HT1080 (cell line): ENCODE measurements around the gene CCDC27. TPM values are rescaled to one million over a fixed set of nuclear protein-coding genes. Genes with fewer than 3 reads are reported as not detected.

ENCODE experiments used
- DNase-seq: peaks from one replicate; pipeline ENCODE4 v3.0.0-alpha.2; 2015; ENCODE audit warnings: low read depth
- polyA plus RNA-seq, 2 experiments: library from polyadenylated mRNA; depleted of rRNA; stranded (reverse); fragments of >200 nt; gene quantifications; 2 replicates each; pipeline ENCODE4 v1.2.3, GENCODE V29; 2015
- total RNA-seq: library from RNA; depleted of rRNA; stranded (reverse); fragments of >200 nt; shearing (Covaris generic); gene quantifications from 2 replicates; pipeline ENCODE4 v1.2.3, GENCODE V29; 2014; rRNA removed

The CCDC27 gene
- not detected in 2 replicates for total RNA-seq
- polyA plus RNA-seq (2015; cell fraction: cytosol; rRNA removed): not detected in 2 replicates
- not detected in 2 replicates for polyA plus RNA-seq (2015; cell fraction: nucleus; rRNA removed)

GRCh38 chr1:3752400-3752945, at the start of gene CCDC27:
TSS of gene CCDC27 (plus strand) at chr1:3752450. CDS start at chr1:3752482, 32 bp downstream.
- no peak for DNase-seq

- DNase-seq: no peak
These were observed 49.7 kb upstream of the CCDC27 start for GRCh38 chr1:3702528-3702927.

- no peak for DNase-seq
These were observed 49.1 kb upstream of the CCDC27 start for GRCh38 chr1:3702990-3703728.

- no peak for DNase-seq
These were observed 48.4 kb upstream of the CCDC27 start for GRCh38 chr1:3703786-3704371.

GRCh38 chr1:3705341-3705950, 46.8 kb upstream of the CCDC27 start:
- DNase-seq: no peak

- DNase-seq: no peak
These were observed 45.5 kb upstream of the CCDC27 start for GRCh38 chr1:3706651-3707297.

- DNase-seq: no peak
These were observed 44.8 kb upstream of the CCDC27 start for GRCh38 chr1:3707298-3707938.

- DNase-seq: no peak
These were observed 44.3 kb upstream of the CCDC27 start for GRCh38 chr1:3707939-3708328.

- no peak for DNase-seq
These were observed 43.5 kb upstream of the CCDC27 start for GRCh38 chr1:3708791-3709190.

- no peak for DNase-seq
These were observed 42.0 kb upstream of the CCDC27 start for GRCh38 chr1:3710251-3710650.

- DNase-seq: no peak
These were observed 40.9 kb upstream of the CCDC27 start for GRCh38 chr1:3711381-3711779.

- no peak for DNase-seq
These were observed 40.3 kb upstream of the CCDC27 start for GRCh38 chr1:3711780-3712451.

GRCh38 chr1:3712573-3713535, 39.4 kb upstream of the CCDC27 start:
- no peak for DNase-seq

GRCh38 chr1:3713840-3714239, 38.4 kb upstream of the CCDC27 start:
- no peak for DNase-seq

GRCh38 chr1:3714284-3714741, 37.9 kb upstream of the CCDC27 start:
- DNase-seq: no peak

- no peak for DNase-seq
These were observed 37.4 kb upstream of the CCDC27 start for GRCh38 chr1:3714814-3715213.

- DNase-seq: no peak
These were observed 35.9 kb upstream of the CCDC27 start for GRCh38 chr1:3716351-3716750.

GRCh38 chr1:3717041-3717714, 35.1 kb upstream of the CCDC27 start:
- DNase-seq: no peak
